ENCODE results near the gene ZNF823.

Gene ZNF823

DNA sequence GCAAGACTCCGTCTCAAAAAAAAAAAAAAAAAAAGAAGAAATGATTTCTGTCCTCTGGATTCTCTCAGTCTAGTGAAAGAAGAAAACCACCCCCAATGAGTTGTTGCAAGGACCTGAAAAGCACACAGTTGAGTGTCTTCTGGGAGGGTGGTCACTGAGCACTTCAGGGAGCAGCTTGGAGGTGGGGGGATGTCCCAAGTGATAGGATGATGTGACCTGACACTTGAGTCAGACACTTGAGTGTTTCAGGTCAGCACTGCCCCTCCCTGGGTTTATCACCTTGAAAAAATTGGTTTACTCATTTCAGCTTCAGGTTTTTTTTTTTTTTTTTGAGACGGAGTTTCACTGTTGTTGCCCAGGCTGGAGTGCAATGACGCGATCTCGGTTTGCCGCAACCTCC, 63.2 kb downstream of the ZNF823 start:
- no peak overlapping the region for H3K27ac ChIP-seq
- no peak for TF ChIP-seq CTCF (IDR thresholded peaks at IDR 0.05)
- TF ChIP-seq ZFX (IDR thresholded peaks at IDR 0.05; ENCODE audit: borderline replicate concordance), result no peak

DNA sequence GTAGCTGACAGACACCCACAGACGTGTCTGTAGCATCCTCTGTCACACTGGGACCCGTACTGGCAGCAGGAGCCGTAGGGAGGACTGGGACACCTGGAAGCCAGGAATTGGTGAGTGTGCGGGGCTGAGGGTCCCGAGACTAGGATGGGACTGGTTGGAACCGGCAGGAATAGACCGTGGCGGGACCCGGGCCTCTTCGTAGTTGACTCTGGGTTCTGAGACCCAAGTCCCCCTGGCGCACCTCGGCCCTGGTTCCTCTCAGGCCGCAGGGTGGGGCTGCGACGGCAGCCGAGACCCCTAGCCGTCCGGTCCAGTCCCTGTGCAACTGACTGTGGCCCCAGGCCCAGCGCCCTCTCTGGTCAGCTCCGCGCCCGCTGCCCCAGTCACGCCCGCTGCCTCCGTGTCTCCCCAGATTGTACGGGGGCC, 64.7 kb downstream of the ZNF823 start:
- H3K27ac ChIP-seq, result no peak overlapping the region
- TF ChIP-seq CTCF (IDR thresholded peaks at IDR 0.05) (no peak), ZFX (IDR thresholded peaks at IDR 0.05; ENCODE audit: borderline replicate concordance) (no peak)

DNA sequence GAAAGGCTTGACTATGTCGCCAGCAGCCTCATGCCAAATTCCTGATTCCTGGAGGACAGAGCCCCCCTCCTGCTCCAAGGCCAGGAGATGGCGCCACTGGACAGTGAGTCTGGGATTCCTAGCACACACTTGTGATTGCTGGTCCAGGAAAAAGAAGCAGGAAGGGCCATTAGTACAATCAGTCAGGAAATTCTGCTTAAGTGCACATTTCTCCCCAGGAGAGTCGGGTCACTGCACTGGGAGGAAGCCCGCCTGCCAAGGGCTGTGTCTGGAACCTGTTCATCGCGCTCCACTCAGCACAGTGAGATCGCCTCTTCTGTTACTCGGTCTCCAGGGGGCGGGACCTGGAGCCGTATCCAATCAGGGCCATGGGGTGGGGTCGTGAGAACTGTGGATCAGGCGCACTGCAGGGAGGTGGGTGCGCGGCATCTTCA, 65.1 kb downstream of the ZNF823 start:
- H3K27ac ChIP-seq, result no peak overlapping the region
- no peak for TF ChIP-seq ZFX (IDR thresholded peaks at IDR 0.05; ENCODE audit: borderline replicate concordance)
- TF ChIP-seq CTCF (IDR thresholded peaks at IDR 0.05), result peak; percentile 43
